HepG2 (cell line): Measurements from ENCODE around the gene CTCF. TPM values are rescaled to one million over a fixed set of nuclear protein-coding genes. Genes with fewer than 3 reads are reported as not detected.
A peak's percentile ranks its signal among the peaks of the same experiment; 100 is the strongest.

Source experiments
- CEBPB ChIP-seq: IDR thresholded peaks from 2 replicates; pipeline ENCODE4 v1.6.1; 2011; ENCODE audit warnings: low read depth, low read length, improper control_type of control experiment, borderline replicate concordance
- CREM ChIP-seq, 2 experiments: sonication (generic) in 1 of 2; formaldehyde crosslinking in 1 of 2; IDR thresholded peaks; 2 replicates each; pipeline versions ENCODE4 v1.4.0 to v1.6.1; 2016 to 2020; ENCODE audit warnings: antibody characterized with exemption in 1 of 2, mild to moderate bottlenecking in 1 of 2, missing genetic modification reagents in 1 of 2
- CTCF ChIP-seq: sonication (generic); formaldehyde crosslinking; IDR thresholded peaks from 2 replicates; pipeline ENCODE4 v1.5.0; 2020; ENCODE audit warnings: mild to moderate bottlenecking, missing genetic modification reagents, moderate library complexity
- DMAP1 ChIP-seq: IDR thresholded peaks from 2 replicates; pipeline ENCODE4 v1.6.1; 2016
- DR1 ChIP-seq: sonication (generic); formaldehyde crosslinking; IDR thresholded peaks from 2 replicates; pipeline ENCODE4 v1.8.0; 2021; ENCODE audit warnings: mild to moderate bottlenecking, missing genetic modification reagents, inconsistent platforms
- EZH2 ChIP-seq: conservative IDR thresholded peaks from 2 replicates; pipeline ENCODE4 v1.6.1; 2012; ENCODE audit warnings: mild to moderate bottlenecking, low read depth, low read length, moderate library complexity
- FOXA3 ChIP-seq: IDR thresholded peaks from 2 replicates; pipeline ENCODE4 v1.6.1; 2016; ENCODE audit warnings: missing genetic modification reagents, missing compliant biosample characterization
- FOXP4 ChIP-seq: sonication (generic); formaldehyde crosslinking; IDR thresholded peaks from 2 replicates; pipeline ENCODE4 v1.4.0; 2020; ENCODE audit warnings: missing genetic modification reagents
- GZF1 ChIP-seq: sonication (generic); formaldehyde crosslinking; IDR thresholded peaks from 2 replicates; pipeline ENCODE4 v1.5.1; 2020; ENCODE audit warnings: mild to moderate bottlenecking, missing genetic modification reagents
- HOXA3 ChIP-seq: sonication (generic); formaldehyde crosslinking; IDR thresholded peaks from 2 replicates; pipeline ENCODE4 v1.5.0; 2020; ENCODE audit warnings: missing genetic modification reagents
- ISX ChIP-seq: sonication (generic); formaldehyde crosslinking; conservative IDR thresholded peaks from 2 replicates; pipeline ENCODE4 v1.5.0; 2020; ENCODE audit warnings: missing genetic modification reagents
- KDM2A ChIP-seq: sonication (generic); formaldehyde crosslinking; IDR thresholded peaks from 2 replicates; pipeline ENCODE4 v1.4.0; 2020; ENCODE audit warnings: low read depth, missing genetic modification reagents, borderline replicate concordance
- MIXL1 ChIP-seq: IDR thresholded peaks from 2 replicates; pipeline ENCODE4 v1.6.1; 2016
- PRDM15 ChIP-seq: sonication (generic); formaldehyde crosslinking; IDR thresholded peaks from 2 replicates; pipeline ENCODE4 v1.4.0; 2020; ENCODE audit warnings: missing genetic modification reagents
- YEATS2 ChIP-seq: sonication (generic); formaldehyde crosslinking; IDR thresholded peaks from 2 replicates; pipeline ENCODE4 v1.4.0; 2020; ENCODE audit warnings: missing genetic modification reagents, borderline replicate concordance
- ZC3H4 ChIP-seq: sonication (generic); formaldehyde crosslinking; IDR thresholded peaks from 2 replicates; pipeline ENCODE4 v1.4.0; 2020; ENCODE audit warnings: missing genetic modification reagents, borderline replicate concordance
- ZNF251 ChIP-seq: sonication (generic); formaldehyde crosslinking; IDR thresholded peaks from 2 replicates; pipeline ENCODE4 v1.9.0; 2021; ENCODE audit warnings: mild to moderate bottlenecking, missing genetic modification reagents
- ZNF274 ChIP-seq: sonication (generic); formaldehyde crosslinking; IDR thresholded peaks from 2 replicates; pipeline ENCODE4 v1.5.1; 2020; ENCODE audit warnings: mild to moderate bottlenecking, missing genetic modification reagents
- ZNF362 ChIP-seq: sonication (generic); formaldehyde crosslinking; IDR thresholded peaks from 2 replicates; pipeline ENCODE4 v1.4.0; 2020; ENCODE audit warnings: missing genetic modification reagents, mild to moderate bottlenecking, borderline replicate concordance
- ZNF639 ChIP-seq: conservative IDR thresholded peaks from 2 replicates; pipeline ENCODE4 v1.6.1; 2018; ENCODE audit warnings: missing genetic modification reagents
- ZNF740 ChIP-seq: sonication (generic); formaldehyde crosslinking; IDR thresholded peaks from 2 replicates; pipeline ENCODE4 v1.4.0; 2020; ENCODE audit warnings: missing genetic modification reagents
- polyA plus RNA-seq, 8 experiments: library from polyadenylated mRNA; depleted of rRNA in 3 of 8; stranded (reverse) in 7 of 8; unstranded in 1 of 8; fragments of >200 nt; fragmentation: Illumina TruSeq in 4 of 8; extraction: Trizol in 4 of 8; gene quantifications; 2 replicates each; pipeline versions ENCODE4 v1.2.1 to v1.2.3, GENCODE V29; 2011 to 2016; ENCODE audit warnings: low read depth in 4 of 8, missing spikeins in 1 of 8, mixed read lengths in 1 of 8; ENCODE audit not compliant: insufficient read depth in 1 of 8
- total RNA-seq, 5 experiments: library from RNA; depleted of rRNA; stranded (reverse); fragments of >200 nt; fragmentation: Illumina TruSeq; extraction: Trizol; gene quantifications; 2 replicates each; pipeline ENCODE4 v1.2.3, GENCODE V29; 2016; ENCODE audit warnings: low read depth in 1 of 5

The CTCF gene
- total and polyA plus RNA-seq, 2 of the 13 experiments (the other 11 are each of a cell fraction or from before 2014, with no cell fraction given): 19.5 to 37.5 TPM

GRCh38 chr16:67514382-67514828 lies 47.9 kb upstream of the CTCF start (continued):
- TF ChIP-seq ZNF362 (CRISPR knock-in tag): peak; percentile 95
- TF ChIP-seq ZNF740 (CRISPR knock-in tag): no peak
- no peak for TF ChIP-seq GZF1 (CRISPR knock-in tag)
- TF ChIP-seq PRDM15 (CRISPR knock-in tag): no peak
- peak; percentile 22; the same call in 1 of the 2 replicates for TF ChIP-seq FOXP4 (CRISPR knock-in tag)
- TF ChIP-seq HOXA3: 0 out of 2 replicates have a peak, but pooled peaks have one; percentile 28
- TF ChIP-seq CEBPB: peak; percentile 61; the same call in 1 of the 2 replicates
- TF ChIP-seq ZC3H4 (CRISPR knock-in tag): no peak
- TF ChIP-seq FOXA3 (CRISPR knock-in tag): peak; percentile 47
- 0 out of 2 replicates have a peak, but pooled peaks have one; percentile 19 for TF ChIP-seq DMAP1 (CRISPR knock-in tag)
- TF ChIP-seq MIXL1 (CRISPR knock-in tag): peak; percentile 93
- TF ChIP-seq CREM (IDR thresholded peaks at IDR 0.05): no peak
- no peak for TF ChIP-seq CREM (CRISPR knock-in tag; IDR thresholded peaks at IDR 0.05)
- no peak for TF ChIP-seq ISX (CRISPR knock-in tag)
- TF ChIP-seq EZH2: no peak
- no peak for TF ChIP-seq ZNF251
- 0 out of 2 replicates have a peak, but pooled peaks have one; percentile 22 for TF ChIP-seq ZNF639 (CRISPR knock-in tag)
- no peak for TF ChIP-seq KDM2A (CRISPR knock-in tag)
- 0 out of 2 replicates have a peak, but pooled peaks have one; percentile 27 for TF ChIP-seq YEATS2 (CRISPR knock-in tag)
- TF ChIP-seq ZNF274 (CRISPR knock-in tag): no peak
- no peak for TF ChIP-seq DR1 (CRISPR knock-in tag)
- TF ChIP-seq CTCF (CRISPR knock-in tag): peak; percentile 83
